Sciatic nerve (tissue), 2 donors: Measurements from ENCODE around the gene ZFAND2A. TPM values are rescaled to one million over a fixed set of nuclear protein-coding genes. Genes with fewer than 3 reads are reported as not detected.
"Not testable (repeated sequence)": the region's sequence is repeated elsewhere in the genome, so short reads cannot be mapped to it uniquely, and the experiment has no call there.

Experiments
- ATAC-seq: fragments of 200-7000 bp; cut with Tn5 transposase; one replicate; pipeline ENCODE4 v1.9.1; 2020; ENCODE audit warnings: mild to moderate bottlenecking, moderate library complexity
- DNase-seq: peaks from one replicate; pipeline ENCODE4 v3.0.0-alpha.2; 2020; ENCODE audit warnings: low spot score
- intact Hi-C: fragments of 100-400 bp; cut with DNase I; formaldehyde crosslinking; loops from one replicate; pipeline ENCODE4 v1.14.2; 2022
- total RNA-seq: library from RNA; stranded (reverse); fragmentation: NEBNext Ultra II Directional; extraction: Animal tissue kit (Norgen Biotek cat#: 25700); gene quantifications from one replicate; pipeline ENCODE4 v1.2.1, GENCODE V29; 2021
- donor health status: DM: no; HTN: no; CAD: no.
- donor health status: DM: no; HTN: no; CAD: no.

ZFAND2A gene, protein sequence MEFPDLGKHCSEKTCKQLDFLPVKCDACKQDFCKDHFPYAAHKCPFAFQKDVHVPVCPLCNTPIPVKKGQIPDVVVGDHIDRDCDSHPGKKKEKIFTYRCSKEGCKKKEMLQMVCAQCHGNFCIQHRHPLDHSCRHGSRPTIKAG
- total RNA-seq: 24.7 TPM

DNA sequence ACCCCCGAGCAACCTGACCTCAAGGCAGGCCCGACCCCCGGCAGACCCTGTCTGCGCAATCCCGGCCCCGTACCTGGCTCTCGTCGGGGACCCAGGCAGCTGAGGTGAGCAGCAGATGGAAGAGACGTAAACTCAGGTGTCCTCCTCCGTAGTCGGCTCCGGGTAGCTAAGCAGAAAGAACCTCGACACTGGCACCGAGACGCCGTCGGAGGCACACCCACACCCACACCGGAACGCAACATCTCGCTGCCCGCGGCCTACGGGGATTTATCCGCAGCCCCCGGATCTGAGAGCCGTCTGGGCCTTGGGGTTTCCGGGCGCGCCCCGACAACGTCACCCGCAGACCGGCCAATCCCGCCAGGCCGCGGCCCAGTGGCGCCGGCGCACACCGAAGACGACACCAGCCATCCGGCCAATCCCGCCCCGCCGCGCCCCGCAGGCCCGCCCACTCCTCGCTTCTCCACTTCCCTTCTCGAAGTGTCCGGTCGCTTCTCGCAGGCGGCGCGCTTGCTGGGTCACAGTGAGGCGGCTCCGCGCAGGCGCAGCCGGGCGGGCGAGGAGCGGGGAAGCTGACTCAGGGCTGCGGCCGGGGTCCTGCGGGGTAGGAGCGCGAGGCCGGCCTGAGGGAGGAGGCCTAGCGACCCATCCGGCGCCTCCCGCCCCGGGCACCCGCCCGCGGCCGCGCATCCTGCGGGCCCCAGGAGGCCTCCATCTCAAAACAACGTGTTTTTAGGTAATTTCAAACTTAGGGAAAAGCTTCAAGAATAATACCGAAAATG is at the start of gene ZFAND2A:
ZFAND2A (minus strand) TSS at position 306 of the 779 bp plus-strand sequence. CDS start 1,984 bp downstream, outside the sequence.
- DNase-seq (peak; percentile 99), ATAC-seq (peak; percentile 100)
- intact Hi-C loops: no loop called here

DNA sequence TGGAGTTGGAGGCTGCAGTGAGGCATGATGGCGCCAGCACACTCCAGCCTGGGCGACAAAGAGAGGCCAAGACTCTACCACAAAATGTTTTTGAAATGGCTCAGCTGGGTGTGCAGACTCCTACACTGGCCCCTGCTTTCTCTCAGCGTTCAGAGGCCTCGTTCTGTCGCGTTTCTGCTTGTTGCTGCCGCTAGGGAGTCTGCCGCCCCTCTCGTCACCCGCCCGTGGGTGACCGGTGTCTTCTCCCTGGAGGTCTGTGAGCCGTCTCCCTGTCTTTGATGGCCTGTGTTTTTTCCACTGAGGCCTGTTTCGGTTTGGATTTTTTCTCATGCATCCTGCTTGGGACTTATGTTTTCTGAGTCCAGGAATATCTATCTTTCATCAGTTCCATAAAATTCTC is 49.1 kb upstream of the ZFAND2A start:
- no peak for DNase-seq
- intact Hi-C loops: no loop called here
- ATAC-seq: no peak

DNA sequence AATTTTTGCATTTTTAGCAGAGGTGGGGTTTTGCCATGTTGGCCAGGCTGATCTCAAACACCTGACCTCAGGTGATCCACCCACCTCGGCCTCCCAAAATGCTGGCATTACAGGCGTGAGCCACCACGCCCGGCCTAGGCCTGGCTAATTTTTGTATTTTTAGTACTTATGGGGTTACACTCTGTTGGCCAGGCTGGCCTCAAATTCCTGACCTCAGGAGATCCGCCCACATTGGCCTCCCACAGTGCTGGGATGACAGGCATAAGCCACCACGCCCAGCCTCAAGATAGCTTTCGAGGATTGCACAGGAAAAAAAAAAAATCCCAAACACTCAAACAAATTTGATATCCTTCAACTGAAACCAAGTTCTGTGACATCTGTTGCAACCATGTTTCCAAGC is 45.7 kb upstream of the ZFAND2A start:
- ATAC-seq, DNase-seq, intact Hi-C loops: not testable (repeated sequence)

GRCh38 chr7:1204460-1205140 is 44.6 kb upstream of the ZFAND2A start:
- no peak for DNase-seq
- intact Hi-C loops: no loop called here
- peak; percentile 42 for ATAC-seq

DNA sequence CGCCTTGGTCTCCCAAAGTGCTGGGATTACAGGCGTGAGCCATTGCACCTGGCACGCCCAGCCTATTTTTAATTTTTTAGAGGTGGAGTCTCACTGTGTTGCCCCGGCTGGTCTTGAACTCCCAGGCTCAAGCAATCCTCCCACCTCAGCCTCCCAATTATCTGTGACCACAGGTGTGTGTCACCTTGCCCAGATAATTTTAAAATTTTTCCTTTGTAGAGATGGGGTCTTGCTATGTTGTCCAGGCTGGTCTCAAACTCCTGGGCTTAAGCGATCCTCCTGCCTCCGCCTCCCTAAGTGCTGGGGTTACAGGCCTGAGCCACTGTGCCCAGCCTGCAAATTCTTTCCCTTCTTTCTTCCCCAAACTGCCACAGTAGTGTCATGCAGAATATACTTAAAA is 42.9 kb upstream of the ZFAND2A start:
- ATAC-seq, intact Hi-C loops: not testable (repeated sequence)

GRCh38 chr7:1201916-1202315 is 41.9 kb upstream of the ZFAND2A start:
- DNase-seq (no peak), ATAC-seq (no peak)
- intact Hi-C loops: no loop called here

More for the DNA sequence above, 42.9 kb upstream of the ZFAND2A start:
- not testable (repeated sequence) for DNase-seq

DNA sequence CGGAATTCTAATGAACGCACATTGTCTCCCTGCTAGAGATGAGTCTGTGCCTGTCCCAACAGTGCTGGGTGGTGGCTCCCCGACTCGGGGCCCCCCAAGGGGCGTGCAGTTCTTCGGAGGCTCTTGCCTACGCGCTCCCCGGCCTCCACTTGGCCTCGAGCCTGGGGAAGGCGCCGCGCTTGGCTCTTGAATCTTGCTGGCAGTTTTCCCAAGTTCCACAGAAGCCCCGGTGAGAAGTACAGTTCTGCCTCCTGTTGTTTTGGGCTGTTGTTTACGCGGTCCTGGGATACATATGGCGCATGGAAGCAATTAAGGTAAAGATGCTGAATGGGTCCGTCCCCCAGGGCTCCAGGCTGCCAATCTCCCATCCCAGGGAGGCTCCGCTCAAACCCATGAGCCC is 40.0 kb upstream of the ZFAND2A start:
- intact Hi-C loops: no loop called here
- ATAC-seq (no peak), DNase-seq (no peak)

DNA sequence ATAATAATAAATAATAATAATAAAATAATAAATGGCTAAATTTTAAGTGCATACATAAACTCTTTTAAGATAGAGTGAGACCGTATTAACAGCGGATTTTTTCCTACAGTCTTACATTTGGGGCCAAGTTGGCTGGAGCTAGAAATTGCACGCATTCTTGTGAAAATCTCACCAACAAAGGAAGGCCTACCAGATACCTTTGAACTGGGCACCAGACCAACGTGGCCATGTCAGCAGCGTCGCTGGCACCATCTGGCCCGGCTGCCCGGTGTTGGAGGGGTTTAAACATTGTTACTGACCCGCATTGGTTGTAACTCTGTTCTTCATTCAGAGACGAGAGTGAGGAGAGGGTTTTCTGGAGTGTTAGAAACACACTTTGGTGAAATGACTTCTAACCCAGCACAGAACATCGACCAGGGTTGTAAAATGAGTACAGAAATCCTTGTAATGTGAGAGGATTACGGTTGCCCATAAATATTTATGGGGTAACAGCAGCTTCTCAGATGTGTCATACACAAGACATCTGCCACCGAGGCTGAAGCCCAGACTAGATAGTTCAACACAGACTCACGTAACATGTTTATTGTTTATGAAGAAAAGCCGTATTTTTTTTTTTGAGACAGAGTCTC is 38.1 kb upstream of the ZFAND2A start:
- intact Hi-C loops: no loop called here
- ATAC-seq: no peak
- no peak for DNase-seq

DNA sequence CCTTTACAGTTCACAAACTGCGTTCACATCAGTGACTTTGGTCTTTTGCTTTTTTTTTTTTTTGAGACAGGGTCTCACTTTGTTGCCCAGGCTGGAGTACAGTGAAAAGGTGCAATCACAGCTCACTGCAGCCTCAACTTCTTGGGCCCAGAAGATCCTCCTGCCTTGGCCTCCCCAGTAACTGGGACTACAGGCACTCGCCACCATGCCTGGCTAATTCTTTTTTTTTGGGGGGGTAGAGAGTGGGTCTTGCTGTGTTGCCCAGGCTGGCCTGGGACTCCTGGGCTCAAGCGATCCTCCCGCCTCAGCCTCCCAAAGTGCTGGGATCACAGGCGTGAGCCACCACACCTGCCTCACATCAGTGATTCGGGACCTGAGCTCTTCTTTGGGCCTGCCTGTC is 37.0 kb upstream of the ZFAND2A start:
- DNase-seq (no peak), ATAC-seq (no peak)
- intact Hi-C loops: no loop called here

DNA sequence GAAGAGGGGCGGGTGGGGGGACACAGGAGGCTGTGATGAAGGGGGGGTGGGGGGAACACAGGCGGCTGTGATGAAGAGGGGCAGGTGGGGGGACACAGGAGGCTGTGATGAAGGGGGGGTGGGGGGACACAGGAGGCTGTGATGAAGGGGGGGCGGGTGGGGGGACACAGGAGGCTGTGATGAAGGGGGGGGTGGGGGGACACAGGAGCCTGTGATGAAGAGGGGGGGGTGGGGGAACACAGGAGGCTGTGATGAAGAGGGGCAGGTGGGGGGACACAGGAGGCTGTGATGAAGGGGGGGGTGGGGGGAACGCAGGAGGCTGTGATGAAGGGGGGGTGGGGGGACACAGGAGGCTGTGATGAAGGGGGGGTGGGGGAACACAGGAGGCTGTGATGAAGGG is 36.4 kb upstream of the ZFAND2A start:
- DNase-seq, ATAC-seq, intact Hi-C loops: not testable (repeated sequence)

GRCh38 chr7:1193593-1194424 is 33.8 kb upstream of the ZFAND2A start:
- DNase-seq: no peak
- ATAC-seq: peak; percentile 62

GRCh38 chr7:1192171-1192676 is 32.2 kb upstream of the ZFAND2A start:
- no peak for ATAC-seq
- intact Hi-C loops: no loop called here

More at GRCh38 chr7:1193593-1194424, 33.8 kb upstream of the ZFAND2A start:
- intact Hi-C loops: no loop called here

DNA sequence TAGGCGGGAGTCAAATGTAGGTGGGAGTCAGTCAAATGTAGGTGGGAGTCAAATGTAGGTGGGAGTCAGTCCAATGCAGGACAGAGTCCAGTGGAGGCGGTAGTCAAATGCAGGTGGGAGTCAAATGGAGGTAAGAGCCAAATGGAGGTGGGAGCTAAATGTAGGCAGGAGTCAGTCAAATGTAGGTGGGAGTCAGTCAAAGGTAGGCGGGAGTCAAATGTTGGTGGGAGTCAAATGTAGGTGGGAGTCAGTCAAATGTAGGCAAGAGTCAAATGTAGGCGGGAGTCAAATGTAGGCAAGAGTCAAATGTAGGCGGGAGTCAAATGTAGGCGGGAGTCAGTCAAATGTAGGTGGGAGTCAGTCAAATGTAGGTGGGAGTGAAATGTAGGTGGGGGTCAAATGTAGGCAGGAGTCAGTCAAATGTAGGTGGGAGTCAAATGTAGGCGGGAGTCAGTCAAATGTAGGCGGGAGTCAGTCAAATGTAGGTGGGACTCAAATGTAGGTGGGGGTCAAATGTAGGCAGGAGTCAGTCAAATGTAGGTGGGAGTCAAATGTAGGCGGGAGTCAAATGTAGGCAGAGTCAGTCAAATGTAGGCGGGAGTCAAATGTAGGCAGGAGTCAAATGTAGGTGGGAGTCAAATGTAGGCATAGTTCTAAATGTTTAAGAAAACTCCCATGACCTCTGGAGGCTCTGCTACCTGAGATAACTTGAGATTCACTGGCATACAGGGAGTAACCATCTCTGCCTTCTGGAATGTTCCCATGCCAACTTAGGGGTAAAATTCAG is 30.2 kb upstream of the ZFAND2A start:
- ATAC-seq (no peak), DNase-seq (no peak)
- intact Hi-C loops: no loop called here

More at GRCh38 chr7:1192171-1192676, 32.2 kb upstream of the ZFAND2A start:
- no peak for DNase-seq

DNA sequence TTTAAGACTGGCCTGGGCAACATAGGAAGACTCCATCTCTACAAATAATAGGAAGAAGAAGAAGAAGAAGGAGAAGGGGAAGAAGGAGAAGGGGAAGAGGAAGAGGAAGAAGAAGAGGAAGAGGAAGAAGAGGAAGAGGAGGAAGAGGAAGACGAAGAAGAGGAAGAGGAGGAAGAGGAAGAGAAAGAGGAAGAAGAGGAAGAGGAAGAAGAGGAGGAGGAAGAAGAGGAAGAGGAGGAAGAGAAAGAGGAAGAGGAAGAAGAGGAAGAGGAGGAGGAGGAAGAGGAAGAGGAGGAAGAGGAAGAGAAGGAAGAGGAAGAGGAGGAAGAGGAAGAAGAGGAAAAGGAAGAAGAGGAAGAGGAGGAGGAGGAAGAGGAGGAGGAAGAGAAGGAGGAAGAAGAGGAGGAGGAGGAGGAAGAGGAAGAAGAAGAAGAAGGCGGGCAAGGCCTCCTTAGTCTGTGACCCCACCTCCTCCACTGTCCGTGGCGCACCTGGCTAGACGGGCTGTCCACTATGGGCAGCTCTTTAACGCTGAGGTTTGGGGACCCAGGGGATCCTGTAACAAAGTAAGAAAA is 28.8 kb upstream of the ZFAND2A start:
- ATAC-seq: no peak
- DNase-seq: no peak
- intact Hi-C loops: no loop called here

GRCh38 chr7:1187127-1187526 is 27.1 kb upstream of the ZFAND2A start:
- DNase-seq (no peak), ATAC-seq (no peak)
- intact Hi-C loops: no loop called here

- DNase-seq: no peak
- intact Hi-C loops: no loop called here
- ATAC-seq: no peak
These were observed 21.6 kb upstream of the ZFAND2A start for GRCh38 chr7:1181640-1182039.

DNA sequence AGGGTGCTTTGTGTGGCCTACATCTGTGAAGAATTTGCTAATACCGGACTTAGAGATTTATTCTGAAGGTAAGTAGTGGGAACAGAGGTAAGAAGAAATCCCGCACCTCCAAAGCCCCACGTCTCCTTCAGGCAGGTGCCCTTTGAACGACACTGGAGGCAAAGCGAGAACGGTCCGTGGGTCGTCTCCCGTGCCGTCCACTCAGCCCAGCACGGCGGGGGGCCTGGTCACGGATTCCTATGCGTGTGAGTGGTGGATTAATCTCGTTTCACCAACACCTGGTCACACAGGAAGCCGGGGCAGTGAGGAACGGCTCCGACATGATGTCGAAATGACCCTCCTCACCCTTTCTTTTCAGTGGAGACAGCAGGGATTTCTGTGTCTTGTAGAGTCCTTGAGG is 21.0 kb upstream of the ZFAND2A start:
- intact Hi-C loops: no loop called here
- no peak for ATAC-seq
- DNase-seq: no peak
